ENCODE data around the gene ZIC1.

The ZIC1 gene

DNA sequence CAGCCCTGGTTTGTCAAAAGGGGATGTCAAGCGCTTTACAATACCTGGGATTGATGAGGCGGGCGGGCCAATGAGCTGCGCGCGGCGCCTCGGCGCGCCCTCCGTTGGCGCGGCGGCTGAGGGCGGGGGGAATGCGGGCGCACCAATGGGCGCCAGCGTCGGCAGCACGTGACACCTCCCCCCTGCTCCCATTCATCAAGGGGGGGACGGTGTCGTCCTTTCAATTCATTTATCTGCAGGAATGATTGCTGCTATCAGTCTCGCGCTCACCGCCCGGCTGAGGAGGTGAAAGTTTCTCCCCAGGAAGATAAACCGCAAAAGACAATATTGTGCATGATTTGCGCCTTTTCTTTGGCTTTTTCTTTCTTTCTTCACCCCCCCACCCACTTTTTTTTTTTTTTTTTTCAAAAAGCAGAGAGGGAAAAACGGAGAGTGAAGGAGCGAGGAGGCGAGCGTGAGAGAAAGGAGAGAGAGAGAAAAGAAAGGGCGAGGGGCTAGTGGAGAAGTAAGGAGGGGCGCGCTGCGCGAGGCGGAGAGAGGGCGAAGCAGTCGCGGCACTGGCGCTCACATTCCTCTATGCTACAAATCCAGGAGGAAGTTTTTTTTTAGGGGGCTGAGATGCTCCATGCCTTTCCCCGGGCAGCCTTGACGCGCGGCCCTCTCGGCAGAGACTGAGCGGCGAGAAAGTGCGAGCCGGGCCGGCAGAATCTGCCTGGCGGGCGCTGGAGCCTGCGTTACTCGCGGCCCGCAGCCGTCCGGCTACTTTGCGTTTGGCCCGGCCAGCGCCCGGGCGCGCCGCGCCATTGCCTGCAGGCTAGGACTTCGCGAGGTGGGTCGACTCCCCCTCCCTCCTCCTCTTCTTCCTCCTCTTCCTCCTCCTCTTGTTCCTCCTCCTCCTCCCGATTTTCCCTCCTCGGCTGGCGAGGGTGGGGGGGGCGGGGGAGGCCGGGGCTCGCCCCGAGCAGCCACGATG, at the start of gene ZIC1:
Gene ZIC1, plus strand, starts transcription at position 223 of the 973 bp plus-strand sequence. Its CDS starts 748 bp downstream, at position 971.
- no peak for DNase-seq

- no peak for DNase-seq
These were observed 49.1 kb upstream of the ZIC1 start for GRCh38 chr3:147360051-147360439.

DNA sequence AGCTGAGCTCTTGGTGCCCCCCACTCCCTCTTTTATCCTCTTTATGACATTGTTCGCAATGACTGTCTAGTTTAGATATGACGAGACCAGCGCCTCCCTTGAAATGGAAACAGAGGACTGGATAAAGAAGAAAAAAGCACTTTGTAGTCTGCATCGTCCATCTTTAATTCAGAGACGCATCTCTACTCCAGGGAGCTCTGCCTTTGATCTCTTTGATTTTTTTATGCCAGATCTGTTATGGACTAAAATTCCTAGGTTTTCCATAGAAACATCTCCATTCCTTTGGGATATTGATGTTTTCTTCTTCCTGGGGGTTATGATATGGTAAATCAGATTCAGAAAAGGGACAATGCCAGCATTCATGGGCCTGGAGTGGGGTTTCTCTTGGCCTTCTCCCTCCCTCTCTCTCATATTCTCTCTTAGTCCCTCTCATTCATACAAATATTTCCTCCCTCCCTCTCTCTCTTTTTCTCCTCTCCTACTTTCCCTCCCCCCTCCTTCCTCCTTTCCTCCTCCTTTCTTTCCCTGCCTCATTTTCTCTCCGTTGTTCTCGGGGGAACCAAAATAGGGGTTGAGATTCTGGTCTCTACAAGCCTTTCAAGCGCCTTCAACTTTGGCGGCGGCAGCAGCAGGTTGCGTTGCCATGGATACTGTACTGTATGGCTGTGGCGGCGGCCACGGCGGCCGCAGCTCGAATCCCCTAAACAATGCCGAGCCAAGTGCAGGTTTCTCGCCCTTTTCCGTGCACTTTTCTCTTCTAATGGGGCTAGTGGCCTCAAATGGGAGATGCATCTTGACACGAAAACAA, 48.3 kb upstream of the ZIC1 start:
- DNase-seq = peak; percentile 51

DNA sequence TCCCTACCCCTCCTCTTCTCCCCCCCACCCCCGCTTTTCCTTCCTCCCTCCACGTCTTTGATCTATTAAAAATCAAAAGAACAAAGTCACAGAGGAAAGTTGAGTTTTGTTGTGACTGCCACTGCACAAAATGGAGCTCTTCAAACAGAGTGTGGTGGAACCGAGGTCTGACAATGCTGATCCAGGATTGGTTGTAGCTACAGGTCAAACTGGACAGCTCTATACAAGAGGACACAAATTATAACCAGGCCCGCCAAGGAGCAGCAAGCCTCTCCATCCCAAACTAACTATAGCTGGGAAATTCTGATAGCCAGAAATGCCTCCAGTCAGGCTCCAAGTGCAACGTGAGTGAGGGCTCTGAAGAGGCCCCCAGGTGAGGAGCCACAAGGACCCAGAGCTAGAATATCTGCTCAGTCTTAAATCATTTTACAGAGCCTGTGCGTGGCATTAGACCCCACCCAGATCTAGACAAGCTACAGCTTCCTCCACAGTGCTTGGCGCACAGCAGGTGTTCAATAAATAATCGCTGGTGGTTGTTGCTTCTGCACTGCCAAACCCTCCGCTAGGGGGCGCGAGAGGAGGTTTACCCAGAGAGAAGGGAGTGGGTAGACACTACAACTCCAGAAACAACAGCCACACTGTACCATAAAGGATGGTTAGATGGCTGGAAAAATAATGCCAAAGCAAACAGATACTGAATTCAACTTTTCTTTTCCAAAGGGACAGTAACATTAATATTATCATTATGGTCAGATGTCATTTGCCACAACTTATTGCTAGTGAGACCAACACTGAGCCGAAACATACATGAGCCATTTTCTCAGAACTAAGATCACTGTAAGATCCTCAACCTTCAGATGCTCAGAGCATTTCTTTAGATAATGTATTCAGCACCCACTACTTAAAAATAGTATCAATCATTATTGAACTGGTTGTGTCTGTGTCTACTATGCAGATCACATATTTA, 47.4 kb upstream of the ZIC1 start:
- DNase-seq = peak; percentile 35

- DNase-seq = no peak
These were observed 44.4 kb upstream of the ZIC1 start for GRCh38 chr3:147364771-147365170.

DNA sequence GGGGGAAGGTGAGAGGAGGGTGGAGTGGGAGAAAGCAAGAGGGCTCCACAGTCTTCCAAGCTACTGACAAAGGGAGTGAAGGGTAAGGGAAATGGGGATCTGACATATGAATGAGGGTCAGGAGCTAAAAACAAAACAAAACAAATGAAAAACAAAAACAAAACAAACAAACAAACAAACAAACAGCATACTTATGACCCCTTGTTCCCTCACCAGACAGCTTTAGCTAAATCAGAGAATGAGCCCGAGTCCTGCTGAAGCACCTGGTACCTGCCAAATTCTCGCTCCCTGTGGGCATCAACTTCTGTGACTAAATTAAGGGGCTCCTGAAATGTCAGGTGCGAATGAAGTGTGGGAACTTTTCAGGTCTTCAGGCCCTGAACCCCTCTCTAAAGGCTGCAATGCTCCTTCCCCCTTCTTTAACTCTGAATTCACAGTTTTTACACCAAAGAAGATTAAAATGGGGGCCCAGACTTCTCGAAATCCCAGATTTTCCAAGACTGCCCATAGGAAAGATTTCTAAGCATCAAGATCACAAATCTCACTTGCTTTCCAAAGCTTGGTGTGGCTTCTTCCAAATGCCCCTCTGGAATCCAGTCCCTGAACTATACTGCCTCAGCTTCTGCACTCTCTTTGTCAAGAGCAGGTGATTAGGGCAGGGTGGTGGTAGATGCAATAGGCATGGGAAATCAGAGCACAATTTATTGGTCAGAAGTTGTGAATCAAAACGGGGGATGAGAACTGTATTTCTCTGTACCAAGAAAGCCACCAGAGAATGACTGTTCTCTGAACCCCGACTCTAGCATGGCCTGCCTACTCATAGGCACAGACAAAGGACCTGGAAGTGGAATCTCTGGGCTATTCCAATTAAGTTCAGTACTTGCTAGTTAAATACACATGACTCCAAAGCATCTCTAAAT, 43.7 kb upstream of the ZIC1 start:
- no peak for DNase-seq

- no peak for DNase-seq
These were observed 41.5 kb upstream of the ZIC1 start for GRCh38 chr3:147367676-147368075.

GRCh38 chr3:147368151-147368550, 41.0 kb upstream of the ZIC1 start:
- no peak for DNase-seq

- DNase-seq = no peak
These were observed 40.5 kb upstream of the ZIC1 start for GRCh38 chr3:147368561-147369221.

- DNase-seq = no peak
These were observed 39.9 kb upstream of the ZIC1 start for GRCh38 chr3:147369231-147369630.

GRCh38 chr3:147369661-147370123, 39.5 kb upstream of the ZIC1 start:
- DNase-seq = no peak

GRCh38 chr3:147370349-147370748, 38.8 kb upstream of the ZIC1 start:
- no peak for DNase-seq

DNA sequence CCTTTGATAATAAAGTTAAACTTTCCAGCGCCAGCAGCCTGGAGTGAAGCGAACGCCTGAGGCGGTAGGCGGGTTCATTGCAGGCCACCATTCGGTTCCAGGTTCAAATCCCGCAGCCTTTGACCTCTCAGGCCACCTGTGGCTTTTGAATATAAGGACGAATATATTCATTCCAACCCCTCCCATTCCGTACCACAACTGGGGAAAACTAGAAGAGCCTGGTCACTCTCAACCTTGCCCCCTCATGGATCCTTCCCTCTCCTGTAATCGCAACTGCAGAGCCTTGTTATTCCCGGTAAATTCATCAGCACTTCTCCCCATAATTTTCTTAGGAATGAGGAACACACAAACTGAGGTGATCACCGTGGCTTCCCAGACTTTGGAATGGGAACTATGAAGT, 38.0 kb upstream of the ZIC1 start:
- DNase-seq = no peak

GRCh38 chr3:147371771-147372340, 37.3 kb upstream of the ZIC1 start:
- DNase-seq = no peak

GRCh38 chr3:147372525-147373027, 36.6 kb upstream of the ZIC1 start:
- no peak for DNase-seq

DNA sequence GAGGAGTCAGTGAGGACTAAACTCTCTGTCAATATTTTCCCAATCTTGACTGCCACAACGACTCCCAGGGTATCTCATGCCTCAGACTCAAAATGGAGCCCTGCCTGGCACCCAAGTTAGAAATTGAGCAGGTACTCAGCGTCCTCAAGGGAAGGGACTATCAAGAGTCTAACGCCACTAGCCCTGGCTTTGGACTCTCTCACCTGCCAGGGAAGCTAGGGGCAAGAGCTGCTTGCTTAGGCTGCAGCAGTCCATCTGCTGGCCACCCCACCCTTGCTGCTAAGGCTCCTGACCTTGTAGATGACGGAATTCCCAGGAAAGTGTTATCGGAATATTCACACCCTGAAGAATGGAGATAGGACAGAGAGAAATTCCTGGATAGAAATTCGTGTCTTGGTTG, 35.9 kb upstream of the ZIC1 start:
- no peak for DNase-seq

DNA sequence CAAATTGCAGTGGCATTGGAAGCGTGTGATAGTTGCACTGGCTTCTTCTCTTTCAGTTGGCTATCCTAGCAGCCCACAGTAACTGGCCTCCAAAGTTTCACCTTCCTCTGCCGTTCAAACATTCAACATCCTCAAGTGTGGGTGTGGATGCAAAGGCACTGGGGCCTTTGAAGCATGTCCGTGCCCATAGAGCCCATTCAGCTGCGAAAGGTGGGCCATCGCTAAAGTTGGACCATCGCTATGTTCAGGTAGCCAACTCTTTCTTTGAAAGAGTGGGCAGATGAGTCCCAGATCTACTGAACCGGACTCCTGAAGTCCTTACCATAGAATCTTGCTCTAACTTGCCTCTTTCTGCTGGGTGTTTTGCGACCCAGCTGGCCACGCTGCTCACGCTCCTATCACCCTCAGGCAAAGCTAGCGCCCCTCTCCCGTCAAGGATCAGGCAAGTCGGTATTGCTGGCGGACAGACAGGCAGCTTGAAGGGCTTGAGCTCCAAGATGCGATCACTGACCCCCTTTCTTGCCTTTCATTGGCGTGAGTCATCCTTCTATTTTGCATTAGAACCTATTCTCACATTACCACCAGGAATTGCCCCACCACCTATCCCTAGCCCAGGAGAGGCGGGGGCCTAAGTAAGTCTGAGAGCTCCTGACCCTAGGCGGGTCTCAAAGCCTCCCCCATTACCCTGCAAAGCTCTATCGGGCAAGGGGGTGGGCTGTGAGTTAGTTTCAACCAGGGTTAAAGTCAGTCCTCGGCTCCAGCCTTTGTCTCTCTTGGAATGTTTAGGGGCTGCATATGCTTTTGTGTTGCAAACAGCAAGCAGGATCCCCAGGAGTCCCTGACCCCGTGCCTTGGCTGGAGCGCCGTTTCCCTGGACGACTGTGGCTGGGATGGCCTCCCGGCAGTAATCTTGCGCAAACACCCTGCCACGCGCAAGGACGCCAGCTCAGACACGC, 31.5 kb upstream of the ZIC1 start:
- no peak for DNase-seq

- no peak for DNase-seq
These were observed 29.5 kb upstream of the ZIC1 start for GRCh38 chr3:147379651-147380050.

DNA sequence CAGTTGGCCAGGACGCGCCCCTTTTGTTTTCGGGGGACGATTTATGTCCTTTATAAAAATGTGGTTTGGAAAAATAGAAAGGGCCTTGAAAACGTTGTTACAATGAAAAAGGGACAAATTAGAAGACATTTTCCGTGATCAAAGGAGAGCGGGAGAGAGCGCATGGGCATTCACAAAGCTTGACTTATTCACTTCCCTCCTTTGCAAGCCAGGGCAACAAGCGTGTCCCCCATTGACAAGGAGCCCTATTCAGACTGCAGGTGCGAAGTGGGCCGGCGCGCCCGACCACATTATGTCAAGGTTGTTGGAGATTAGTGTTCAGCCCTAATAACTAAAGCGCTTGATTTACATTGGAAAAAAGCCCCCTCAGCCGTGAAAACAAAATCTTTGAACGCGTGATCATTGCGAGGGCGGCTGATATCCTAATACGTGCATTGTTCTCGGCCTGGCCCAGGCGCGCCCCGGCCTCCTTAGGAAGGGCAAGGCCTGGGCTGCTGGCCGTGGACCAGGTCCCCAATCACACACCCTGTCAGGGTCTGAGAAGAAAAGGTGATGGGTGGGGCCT, 28.7 kb upstream of the ZIC1 start:
- DNase-seq = no peak

All from DMS79 treated with DMSO at 0.1 percent for 48 hours (cell line).